CD4-positive, alpha-beta T cell treated with Interleukin-10 for 1 hour (primary cell): ENCODE results near the gene LAMTOR2.
"Not testable (repeated sequence)": the region's sequence is repeated elsewhere in the genome, so short reads cannot be mapped to it uniquely, and the experiment has no call there.

Experiments
- DNase-seq: peaks from one replicate; pipeline ENCODE4 v3.0.0-alpha.2; 2020

LAMTOR2 gene

GRCh38 chr1:156054500-156055280 is at the start of gene LAMTOR2:
TSS of gene LAMTOR2 (plus strand) at chr1:156054782. CDS start at chr1:156054890, 108 bp downstream.
- peak; percentile 96 for DNase-seq

- peak; percentile 55 for DNase-seq
Measured at GRCh38 chr1:156004843-156005584, 49.6 kb upstream of the LAMTOR2 start.

- no peak for DNase-seq
Measured at GRCh38 chr1:156006666-156007376, 47.8 kb upstream of the LAMTOR2 start.

- DNase-seq, result no peak
Measured at GRCh38 chr1:156009404-156009803, 45.2 kb upstream of the LAMTOR2 start.

- DNase-seq, result no peak
Measured at GRCh38 chr1:156012051-156012817, 42.3 kb upstream of the LAMTOR2 start.

GRCh38 chr1:156014829-156015228 is 39.8 kb upstream of the LAMTOR2 start:
- no peak for DNase-seq

GRCh38 chr1:156019946-156020292 is 34.7 kb upstream of the LAMTOR2 start:
- no peak for DNase-seq

- DNase-seq, result peak; percentile 90
Measured at GRCh38 chr1:156020293-156021092, 34.1 kb upstream of the LAMTOR2 start, which contains the start of gene SSR2. TSS of gene SSR2 (minus strand) at chr1:156020951. CDS start at chr1:156020167, 784 bp downstream.

GRCh38 chr1:156021093-156021428 is 33.5 kb upstream of the LAMTOR2 start:
- DNase-seq, result no peak

GRCh38 chr1:156021954-156022353 is 32.6 kb upstream of the LAMTOR2 start:
- DNase-seq, result no peak

- no peak for DNase-seq
Measured at GRCh38 chr1:156024801-156025200, 29.8 kb upstream of the LAMTOR2 start.

- peak; percentile 42 for DNase-seq
Measured at GRCh38 chr1:156025876-156026275, 28.7 kb upstream of the LAMTOR2 start.

- no peak for DNase-seq
Measured at GRCh38 chr1:156026588-156026987, 28.0 kb upstream of the LAMTOR2 start.

GRCh38 chr1:156033011-156033410 is 21.6 kb upstream of the LAMTOR2 start:
- no peak for DNase-seq

- DNase-seq, result not testable (repeated sequence)
Measured at GRCh38 chr1:156034991-156035390, 19.6 kb upstream of the LAMTOR2 start.

GRCh38 chr1:156042828-156043227 is 11.8 kb upstream of the LAMTOR2 start:
- DNase-seq, result no peak

- no peak for DNase-seq
Measured at GRCh38 chr1:156045076-156045475, 9.5 kb upstream of the LAMTOR2 start.

GRCh38 chr1:156048663-156049258 is 5.8 kb upstream of the LAMTOR2 start:
- no peak for DNase-seq

- no peak for DNase-seq
Measured at GRCh38 chr1:156050376-156050775, 4.2 kb upstream of the LAMTOR2 start.

- DNase-seq, result no peak
Measured at GRCh38 chr1:156051011-156051725, 3.4 kb upstream of the LAMTOR2 start.
